Gastrocnemius medialis (tissue), 4 donors: Measurements from ENCODE around the gene TET3. TPM values are rescaled to one million over a fixed set of nuclear protein-coding genes. Genes with fewer than 3 reads are reported as not detected.

Experiments used
- ATAC-seq, 2 donors: fragments of 150-250 bp; one replicate each; pipeline ENCODE4 v1.9.1; 2016
- DNase-seq, 2 donors: peaks; one replicate each; pipeline ENCODE4 v3.0.0-alpha.2; 2019
- H3K27ac ChIP-seq, 4 donors: fragments of 200-600 bp; sonication (generic); 1 replicate in 1 of 4; 2 replicates in 3 of 4; pipeline ENCODE4 v1.5.1; 2016 to 2018; ENCODE audit warnings: mild to moderate bottlenecking in 2 of 4, moderate library complexity in 1 of 4
- H3K27me3 ChIP-seq, 3 donors: fragments of 200-600 bp; sonication (generic) in 2 of 3; 1 replicate in 1 of 3; 2 replicates in 2 of 3; pipeline versions ENCODE4 v1.5.1 to v1.6.0; 2016 to 2019; ENCODE audit warnings: mild to moderate bottlenecking in 1 of 3, moderate library complexity in 1 of 3
- H3K36me3 ChIP-seq, 2 donors: fragments of 200-600 bp; sonication (generic) in 1 of 2; one replicate each; pipeline ENCODE4 v1.5.1; 2017 to 2018
- H3K4me1 ChIP-seq, 2 donors: fragments of 200-600 bp; sonication (generic) in 1 of 2; one replicate each; pipeline ENCODE4 v1.5.1; 2016 to 2017; ENCODE audit warnings: mild to moderate bottlenecking in 2 of 2
- H3K4me3 ChIP-seq, 4 donors: fragments of 200-600 bp; sonication (generic) in 3 of 4; 1 replicate in 1 of 4; 2 replicates in 3 of 4; pipeline ENCODE4 v1.5.1; 2016 to 2019; ENCODE audit warnings: mild to moderate bottlenecking in 2 of 4
- H3K9me3 ChIP-seq, 3 donors: fragments of 200-600 bp; sonication (generic) in 2 of 3; 1 replicate in 1 of 3; 2 replicates in 2 of 3; pipeline ENCODE4 v1.5.1; 2016 to 2019
- POLR2A ChIP-seq, 2 donors: fragments of 450-650 bp; IDR thresholded peaks; one replicate each; pipeline ENCODE4 v1.6.1; 2017; ENCODE audit warnings: antibody characterized with exemption in 2 of 2, mild to moderate bottlenecking in 2 of 2, moderate library complexity in 2 of 2
- in situ Hi-C, 4 donors: fragments of 200-750 bp; cut with MboI; loops; one replicate each; pipeline versions ENCODE4 v1.15.0 to v1.8.0; 2017; ENCODE audit warnings: low sequenced_read_pairs in 4 of 4
- intact Hi-C: fragments of 100-400 bp; cut with DNase I; formaldehyde crosslinking; loops from one replicate; pipeline ENCODE4 v1.15.1; 2023; ENCODE audit warnings: low total_unique reads
- total RNA-seq, 4 donors: library from RNA; depleted of rRNA; stranded (reverse); fragments of >200 nt; gene quantifications; one replicate each; pipeline versions ENCODE4 v1.1.0 to v1.2.3, GENCODE V29; 2016
- TF ChIP-seq, protein P1 (sequence below), 5 experiments: fragments of 450-650 bp in 3 of 5; fragments of 200-600 bp in 2 of 5; sonication (generic) in 2 of 5; IDR thresholded peaks in 4 of 5; conservative IDR thresholded peaks in 1 of 5; 1 replicate in 4 of 5; 2 replicates in 1 of 5; pipeline ENCODE4 v1.5.1; 2016 to 2019; ENCODE audit warnings: antibody characterized with exemption in 5 of 5, mild to moderate bottlenecking in 3 of 5, moderate library complexity in 3 of 5

TET3 gene
- total RNA-seq, 4 donors from 2014 or later: 2.1 to 3.3 (median 2.9) TPM

DNA sequence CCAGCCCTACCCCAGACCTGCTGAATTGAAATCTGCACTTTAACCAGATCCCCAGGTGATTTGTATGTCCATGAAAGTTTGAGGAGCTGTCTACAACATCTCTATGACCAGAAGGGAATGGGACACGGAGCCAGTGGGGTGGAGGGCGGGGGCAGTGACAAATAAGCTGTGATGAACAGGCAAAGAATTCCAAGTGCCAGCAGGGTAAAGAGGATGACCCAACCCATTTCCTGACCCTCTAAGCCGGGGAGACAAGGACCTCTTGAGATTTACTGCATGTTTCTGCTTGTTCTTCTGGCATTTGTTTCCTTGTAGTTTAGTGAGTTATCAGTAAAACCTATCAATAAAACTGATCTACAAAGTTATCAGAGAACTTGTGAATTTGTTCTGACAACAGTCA is 8.7 kb downstream of the TET3 start:
- TF ChIP-seq, protein P1, sequence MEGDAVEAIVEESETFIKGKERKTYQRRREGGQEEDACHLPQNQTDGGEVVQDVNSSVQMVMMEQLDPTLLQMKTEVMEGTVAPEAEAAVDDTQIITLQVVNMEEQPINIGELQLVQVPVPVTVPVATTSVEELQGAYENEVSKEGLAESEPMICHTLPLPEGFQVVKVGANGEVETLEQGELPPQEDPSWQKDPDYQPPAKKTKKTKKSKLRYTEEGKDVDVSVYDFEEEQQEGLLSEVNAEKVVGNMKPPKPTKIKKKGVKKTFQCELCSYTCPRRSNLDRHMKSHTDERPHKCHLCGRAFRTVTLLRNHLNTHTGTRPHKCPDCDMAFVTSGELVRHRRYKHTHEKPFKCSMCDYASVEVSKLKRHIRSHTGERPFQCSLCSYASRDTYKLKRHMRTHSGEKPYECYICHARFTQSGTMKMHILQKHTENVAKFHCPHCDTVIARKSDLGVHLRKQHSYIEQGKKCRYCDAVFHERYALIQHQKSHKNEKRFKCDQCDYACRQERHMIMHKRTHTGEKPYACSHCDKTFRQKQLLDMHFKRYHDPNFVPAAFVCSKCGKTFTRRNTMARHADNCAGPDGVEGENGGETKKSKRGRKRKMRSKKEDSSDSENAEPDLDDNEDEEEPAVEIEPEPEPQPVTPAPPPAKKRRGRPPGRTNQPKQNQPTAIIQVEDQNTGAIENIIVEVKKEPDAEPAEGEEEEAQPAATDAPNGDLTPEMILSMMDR (IDR thresholded peaks at IDR 0.05 in 4 of 5, conservative IDR thresholded peaks at IDR 0.05 in 1 of 5): no peak
- no peak for TF ChIP-seq POLR2A (IDR thresholded peaks at IDR 0.05)
- ATAC-seq: no peak
- Histone ChIP-seq H3K4me3 (no peak overlapping the region), H3K4me1 (peaks cover 0 to 4% of the 10 kb centered on the region in 2 donors), H3K27ac (no peak overlapping the region), H3K36me3 (no peaks in the 10 kb centered on the region), H3K9me3 (no peaks in the 10 kb centered on the region), H3K27me3 (no peaks in the 10 kb centered on the region)
- intact Hi-C loops (no loop called here), in situ Hi-C loops (no loop called here)
- no peak for DNase-seq

DNA sequence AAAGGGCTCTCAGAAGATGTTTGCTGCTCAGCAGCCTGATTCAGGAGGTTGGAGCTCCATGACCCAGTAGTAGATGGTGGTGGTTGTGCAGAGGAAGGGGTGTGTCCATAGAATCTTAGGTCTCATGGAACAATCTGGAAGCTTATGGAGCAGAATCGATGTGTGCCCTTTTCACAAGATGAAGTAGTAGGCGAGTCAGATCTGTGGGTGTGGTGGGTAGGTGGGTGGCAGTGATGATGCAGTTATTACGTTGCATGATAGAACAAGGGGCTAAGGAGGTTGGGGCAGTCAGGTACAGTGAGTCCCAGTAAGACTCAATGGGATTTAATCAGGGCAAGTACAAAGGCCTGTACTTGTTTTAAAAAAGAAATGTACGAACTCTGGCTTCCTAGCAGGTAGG is 9.1 kb downstream of the TET3 start:
- no peaks in the 10 kb centered on the region for H3K27me3 ChIP-seq
- ATAC-seq: no peak
- no peak overlapping the region for H3K4me3 ChIP-seq
- no peaks in the 10 kb centered on the region for H3K9me3 ChIP-seq
- peaks cover 0 to 4% of the 10 kb centered on the region in 2 donors for H3K4me1 ChIP-seq
- H3K27ac ChIP-seq: no peak overlapping the region
- H3K36me3 ChIP-seq: no peaks in the 10 kb centered on the region
- intact Hi-C loops (no loop called here), in situ Hi-C loops (no loop called here)
- no peak for DNase-seq
- no peak for TF ChIP-seq POLR2A (IDR thresholded peaks at IDR 0.05)
- TF ChIP-seq, protein P1 (IDR thresholded peaks at IDR 0.05 in 4 of 5, conservative IDR thresholded peaks at IDR 0.05 in 1 of 5): no peak

DNA sequence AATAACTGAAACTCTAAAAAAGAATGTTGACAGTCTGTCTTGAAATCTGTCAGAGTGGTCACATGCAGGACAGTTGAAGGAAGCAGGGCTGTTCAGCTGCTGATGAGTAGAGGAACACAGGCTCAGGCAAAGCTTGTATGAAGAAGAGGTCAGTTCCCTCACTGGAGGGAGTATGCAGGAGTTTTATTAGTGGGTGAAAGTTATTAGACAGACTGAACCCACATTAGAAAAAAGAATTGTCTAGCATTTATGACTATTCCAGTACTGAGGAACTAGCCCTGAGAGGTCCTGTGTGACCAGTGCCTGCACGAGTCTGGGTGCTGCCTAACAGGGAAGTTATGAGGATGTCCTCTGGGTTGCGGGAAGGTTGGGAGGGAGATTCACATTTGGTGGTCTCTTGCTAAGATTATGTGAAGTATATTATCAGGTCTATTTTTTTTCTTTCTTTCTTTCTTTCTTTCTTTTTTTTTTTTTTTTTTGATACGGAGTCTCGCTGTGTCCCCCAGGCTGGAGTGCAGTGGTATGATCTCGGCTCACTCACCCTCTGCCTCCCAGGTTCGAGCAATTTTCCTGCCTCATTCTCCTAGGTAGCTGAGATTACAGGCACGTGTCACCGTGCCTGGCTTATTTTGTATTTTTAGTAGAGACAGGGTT is 9.6 kb downstream of the TET3 start:
- no peak for TF ChIP-seq POLR2A (IDR thresholded peaks at IDR 0.05)
- TF ChIP-seq, protein P1 (IDR thresholded peaks at IDR 0.05 in 4 of 5, conservative IDR thresholded peaks at IDR 0.05 in 1 of 5): no peak
- in situ Hi-C loops: no loop called here

GRCh38 chr2:73995810-73996209 is 11.1 kb downstream of the TET3 start:
- Histone ChIP-seq H3K9me3 (no peaks in the 10 kb centered on the region), H3K4me1 (no peaks in the 10 kb centered on the region), H3K36me3 (no peaks in the 10 kb centered on the region), H3K27ac (no peak overlapping the region), H3K4me3 (no peak overlapping the region), H3K27me3 (no peaks in the 10 kb centered on the region)
- DNase-seq (no peak), ATAC-seq (no peak)
- no peak for TF ChIP-seq POLR2A (IDR thresholded peaks at IDR 0.05)
- TF ChIP-seq, protein P1 (IDR thresholded peaks at IDR 0.05 in 4 of 5, conservative IDR thresholded peaks at IDR 0.05 in 1 of 5): no peak
- intact Hi-C loops (no loop called here), in situ Hi-C loops (no loop called here)

More for the DNA sequence above, 9.6 kb downstream of the TET3 start:
- intact Hi-C loops: no loop called here
- Histone ChIP-seq H3K36me3 (no peaks in the 10 kb centered on the region), H3K9me3 (no peaks in the 10 kb centered on the region), H3K4me3 (no peak overlapping the region), H3K27ac (no peak overlapping the region), H3K27me3 (no peaks in the 10 kb centered on the region), H3K4me1 (peaks cover 0 to 4% of the 10 kb centered on the region in 2 donors)
- no peak for DNase-seq
- ATAC-seq: no peak

GRCh38 chr2:73997813-73998212 is 13.1 kb downstream of the TET3 start:
- Histone ChIP-seq H3K27ac (no peak overlapping the region), H3K4me3 (no peak overlapping the region), H3K36me3 (no peaks in the 10 kb centered on the region), H3K27me3 (no peaks in the 10 kb centered on the region), H3K9me3 (no peaks in the 10 kb centered on the region), H3K4me1 (peaks cover 0 to under 1% of the 10 kb centered on the region in 2 donors)
- intact Hi-C loops: no loop called here
- ATAC-seq: no peak
- TF ChIP-seq, protein P1 (IDR thresholded peaks at IDR 0.05 in 4 of 5, conservative IDR thresholded peaks at IDR 0.05 in 1 of 5): no peak
- TF ChIP-seq POLR2A (IDR thresholded peaks at IDR 0.05): no peak
- no peak for DNase-seq
- in situ Hi-C loops: no loop called here
